ENCODE measurements around the gene AP4S1.

The AP4S1 gene

DNA sequence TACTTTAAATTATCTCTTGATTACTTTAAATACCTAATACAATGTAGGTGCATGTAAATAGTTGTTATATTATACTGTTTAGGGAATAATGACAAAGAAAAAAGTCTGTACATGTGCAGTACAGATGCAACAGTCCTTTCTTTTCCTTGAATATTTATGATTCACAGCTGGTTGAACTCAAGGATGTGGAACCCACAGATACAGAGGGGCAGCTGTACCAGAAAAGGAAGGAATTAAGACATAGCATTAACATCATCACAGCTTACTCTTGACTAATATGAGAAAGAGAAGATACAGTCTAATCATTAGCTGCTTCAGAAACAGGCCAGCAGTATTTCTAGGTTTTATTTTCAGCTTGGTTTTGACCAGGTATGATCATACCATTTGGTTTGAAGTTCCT is 34.7 kb upstream of the AP4S1 start:
- H3K4ac ChIP-seq (ENCODE audit: low read length), result no peak overlapping the region
- no peak overlapping the region for H2AFZ ChIP-seq (ENCODE audit: low read length)
- H3K4me1 ChIP-seq (ENCODE audit: control insufficient read depth in 2 of 2, insufficient read depth in 1 of 2, low read depth in 1 of 2, low read length in 2 of 2), result peaks cover 0 to 2% of the 10 kb centered on the region in 2 donors
- no peak overlapping the region for H2BK120ac ChIP-seq (ENCODE audit: low read depth, low read length)
- H3K18ac ChIP-seq (ENCODE audit: low read length), result no peak overlapping the region
- H3K79me1 ChIP-seq (ENCODE audit: low read depth, low read length), result no peaks in the 10 kb centered on the region
- H2AK5ac ChIP-seq (ENCODE audit: low read depth, low read length), result no peak overlapping the region
- no peak for DNase-seq (ENCODE audit: low spot score)
- no peak overlapping the region for H3K4me3 ChIP-seq (ENCODE audit: low read length in 2 of 2)
- no peak overlapping the region for H4K8ac ChIP-seq (ENCODE audit: low read depth, low read length)
- H3K27me3 ChIP-seq (ENCODE audit: control insufficient read depth in 3 of 3, insufficient read depth in 3 of 3, low read depth in 1 of 3, low read length in 3 of 3), result no peaks in the 10 kb centered on the region
- H3K9ac ChIP-seq (ENCODE audit: low read depth, low read length, poor library complexity), result no peak overlapping the region
- peaks cover 0 to 13% of the 10 kb centered on the region in 2 donors for H3K36me3 ChIP-seq (replicated peaks in 1 of 2; ENCODE audit: control insufficient read depth in 2 of 2, insufficient read depth in 2 of 2, low read length in 2 of 2)
- no peak overlapping the region for H3K23ac ChIP-seq (ENCODE audit: low read depth, low read length, poor library complexity)
- no peak overlapping the region for H2BK5ac ChIP-seq (ENCODE audit: low read length)
- no peak overlapping the region for H3K27ac ChIP-seq (replicated peaks; ENCODE audit: low read length)
- H3K9me3 ChIP-seq (replicated peaks in 1 of 2; ENCODE audit: control insufficient read depth in 2 of 2, insufficient read depth in 1 of 2, low read depth in 1 of 2, low read length in 2 of 2), result no peaks in the 10 kb centered on the region
- no peak overlapping the region for H3K4me2 ChIP-seq (ENCODE audit: insufficient read depth, low read length, poor library complexity, severe bottlenecking)
- H2BK15ac ChIP-seq (ENCODE audit: low read length), result no peak overlapping the region
- no peak overlapping the region for H2BK12ac ChIP-seq (ENCODE audit: low read length)
- no peak overlapping the region for H4K91ac ChIP-seq (ENCODE audit: low read depth, low read length, poor library complexity)
- H3K14ac ChIP-seq (ENCODE audit: low read length), result no peak overlapping the region

DNA sequence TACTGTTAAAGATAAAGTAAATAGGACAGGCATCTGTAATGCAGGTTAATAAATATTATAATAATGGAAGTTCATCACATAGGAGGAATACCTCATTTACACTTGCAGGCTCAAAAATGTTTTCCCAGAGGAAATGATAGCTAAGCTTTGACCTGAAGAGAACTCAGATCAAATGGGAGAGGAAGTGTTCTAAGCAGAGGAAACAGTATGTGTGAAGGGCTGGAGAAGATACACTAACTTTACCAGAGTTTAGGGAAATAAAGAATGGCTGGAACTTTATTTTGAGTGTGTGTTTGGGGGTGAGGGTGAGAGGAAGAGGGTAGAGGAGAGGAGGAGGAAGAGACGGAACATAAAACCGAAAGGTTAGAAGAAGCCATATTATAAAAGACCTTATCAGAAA is 34.0 kb upstream of the AP4S1 start:
- H3K36me3 ChIP-seq (replicated peaks in 1 of 2; ENCODE audit: control insufficient read depth in 2 of 2, insufficient read depth in 2 of 2, low read length in 2 of 2), result peaks cover 0 to 13% of the 10 kb centered on the region in 2 donors
- H3K4me3 ChIP-seq (ENCODE audit: low read length in 2 of 2), result no peak overlapping the region
- no peaks in the 10 kb centered on the region for H3K79me1 ChIP-seq (ENCODE audit: low read depth, low read length)
- no peak overlapping the region for H2BK120ac ChIP-seq (ENCODE audit: low read depth, low read length)
- WGBS, 2 donors (ENCODE audit: extremely low coverage in 2 of 2, insufficient read length in 2 of 2, insufficient replicate concordance in 1 of 2), result no CpG with 5 or more reads among the region's 2 CpGs
- H2BK15ac ChIP-seq (ENCODE audit: low read length), result no peak overlapping the region
- H3K9ac ChIP-seq (ENCODE audit: low read depth, low read length, poor library complexity), result no peak overlapping the region
- H2BK12ac ChIP-seq (ENCODE audit: low read length), result no peak overlapping the region
- no peak overlapping the region for H2AFZ ChIP-seq (ENCODE audit: low read length)
- no peak overlapping the region for H2BK5ac ChIP-seq (ENCODE audit: low read length)
- H3K27me3 ChIP-seq (ENCODE audit: control insufficient read depth in 3 of 3, insufficient read depth in 3 of 3, low read depth in 1 of 3, low read length in 3 of 3), result no peaks in the 10 kb centered on the region
- no peak overlapping the region for H3K14ac ChIP-seq (ENCODE audit: low read length)
- no peak overlapping the region for H3K4ac ChIP-seq (ENCODE audit: low read length)
- no peak overlapping the region for H4K8ac ChIP-seq (ENCODE audit: low read depth, low read length)
- H3K4me1 ChIP-seq (ENCODE audit: control insufficient read depth in 2 of 2, insufficient read depth in 1 of 2, low read depth in 1 of 2, low read length in 2 of 2), result peaks cover 0 to 6% of the 10 kb centered on the region in 2 donors
- no peak overlapping the region for H3K18ac ChIP-seq (ENCODE audit: low read length)
- peaks cover 0 to 4% of the 10 kb centered on the region in 2 donors for H3K9me3 ChIP-seq (replicated peaks in 1 of 2; ENCODE audit: control insufficient read depth in 2 of 2, insufficient read depth in 1 of 2, low read depth in 1 of 2, low read length in 2 of 2)
- no peak overlapping the region for H3K27ac ChIP-seq (replicated peaks; ENCODE audit: low read length)
- H3K4me2 ChIP-seq (ENCODE audit: insufficient read depth, low read length, poor library complexity, severe bottlenecking), result no peak overlapping the region
- no peak for DNase-seq (ENCODE audit: low spot score)
- H4K91ac ChIP-seq (ENCODE audit: low read depth, low read length, poor library complexity), result no peak overlapping the region
- H3K23ac ChIP-seq (ENCODE audit: low read depth, low read length, poor library complexity), result no peak overlapping the region
- H2AK5ac ChIP-seq (ENCODE audit: low read depth, low read length), result no peak overlapping the region

DNA sequence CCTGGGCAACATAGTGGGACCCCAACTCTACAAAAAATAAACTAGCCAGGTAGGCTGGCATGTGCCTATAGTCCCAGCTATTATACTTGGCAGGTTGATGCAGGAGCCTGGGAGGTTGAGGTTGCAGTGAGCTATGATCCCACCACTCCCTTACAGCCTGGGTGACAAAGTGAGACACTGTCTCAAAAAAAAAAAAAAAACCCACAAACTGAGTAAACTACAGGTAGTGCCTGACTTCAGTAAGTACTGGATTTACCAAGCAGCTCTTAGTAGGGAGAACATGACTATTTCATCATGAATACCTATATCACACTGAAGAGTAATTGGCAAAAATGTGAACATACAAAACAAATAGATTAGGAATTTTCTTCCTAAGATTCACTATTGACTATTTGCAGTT is 32.4 kb upstream of the AP4S1 start:
- no peak overlapping the region for H3K23ac ChIP-seq (ENCODE audit: low read depth, low read length, poor library complexity)
- H3K36me3 ChIP-seq (replicated peaks in 1 of 2; ENCODE audit: control insufficient read depth in 2 of 2, insufficient read depth in 2 of 2, low read length in 2 of 2), result peaks cover 2 to 20% of the 10 kb centered on the region in 2 donors
- H3K27me3 ChIP-seq (ENCODE audit: control insufficient read depth in 3 of 3, insufficient read depth in 3 of 3, low read depth in 1 of 3, low read length in 3 of 3), result no peaks in the 10 kb centered on the region
- no peak overlapping the region for H2AFZ ChIP-seq (ENCODE audit: low read length)
- H2AK5ac ChIP-seq (ENCODE audit: low read depth, low read length), result no peak overlapping the region
- H3K4me3 ChIP-seq (ENCODE audit: low read length in 2 of 2), result no peak overlapping the region
- no peak overlapping the region for H4K8ac ChIP-seq (ENCODE audit: low read depth, low read length)
- H2BK15ac ChIP-seq (ENCODE audit: low read length), result no peak overlapping the region
- H4K91ac ChIP-seq (ENCODE audit: low read depth, low read length, poor library complexity), result no peak overlapping the region
- H3K4me2 ChIP-seq (ENCODE audit: insufficient read depth, low read length, poor library complexity, severe bottlenecking), result no peak overlapping the region
- H3K4me1 ChIP-seq (ENCODE audit: control insufficient read depth in 2 of 2, insufficient read depth in 1 of 2, low read depth in 1 of 2, low read length in 2 of 2), result peaks cover 0 to 7% of the 10 kb centered on the region in 2 donors
- peaks cover 2 to 17% of the 10 kb centered on the region in 2 donors for H3K9me3 ChIP-seq (replicated peaks in 1 of 2; ENCODE audit: control insufficient read depth in 2 of 2, insufficient read depth in 1 of 2, low read depth in 1 of 2, low read length in 2 of 2)
- H2BK120ac ChIP-seq (ENCODE audit: low read depth, low read length), result no peak overlapping the region
- no peak overlapping the region for H3K4ac ChIP-seq (ENCODE audit: low read length)
- no peak overlapping the region for H3K9ac ChIP-seq (ENCODE audit: low read depth, low read length, poor library complexity)
- no peak for DNase-seq (ENCODE audit: low spot score)
- peaks cover 2% of the 10 kb centered on the region for H3K79me1 ChIP-seq (ENCODE audit: low read depth, low read length)
- no peak overlapping the region for H3K18ac ChIP-seq (ENCODE audit: low read length)
- no peak overlapping the region for H2BK12ac ChIP-seq (ENCODE audit: low read length)
- no peak overlapping the region for H3K14ac ChIP-seq (ENCODE audit: low read length)
- no peak overlapping the region for H2BK5ac ChIP-seq (ENCODE audit: low read length)
- no peak overlapping the region for H3K27ac ChIP-seq (replicated peaks; ENCODE audit: low read length)

DNA sequence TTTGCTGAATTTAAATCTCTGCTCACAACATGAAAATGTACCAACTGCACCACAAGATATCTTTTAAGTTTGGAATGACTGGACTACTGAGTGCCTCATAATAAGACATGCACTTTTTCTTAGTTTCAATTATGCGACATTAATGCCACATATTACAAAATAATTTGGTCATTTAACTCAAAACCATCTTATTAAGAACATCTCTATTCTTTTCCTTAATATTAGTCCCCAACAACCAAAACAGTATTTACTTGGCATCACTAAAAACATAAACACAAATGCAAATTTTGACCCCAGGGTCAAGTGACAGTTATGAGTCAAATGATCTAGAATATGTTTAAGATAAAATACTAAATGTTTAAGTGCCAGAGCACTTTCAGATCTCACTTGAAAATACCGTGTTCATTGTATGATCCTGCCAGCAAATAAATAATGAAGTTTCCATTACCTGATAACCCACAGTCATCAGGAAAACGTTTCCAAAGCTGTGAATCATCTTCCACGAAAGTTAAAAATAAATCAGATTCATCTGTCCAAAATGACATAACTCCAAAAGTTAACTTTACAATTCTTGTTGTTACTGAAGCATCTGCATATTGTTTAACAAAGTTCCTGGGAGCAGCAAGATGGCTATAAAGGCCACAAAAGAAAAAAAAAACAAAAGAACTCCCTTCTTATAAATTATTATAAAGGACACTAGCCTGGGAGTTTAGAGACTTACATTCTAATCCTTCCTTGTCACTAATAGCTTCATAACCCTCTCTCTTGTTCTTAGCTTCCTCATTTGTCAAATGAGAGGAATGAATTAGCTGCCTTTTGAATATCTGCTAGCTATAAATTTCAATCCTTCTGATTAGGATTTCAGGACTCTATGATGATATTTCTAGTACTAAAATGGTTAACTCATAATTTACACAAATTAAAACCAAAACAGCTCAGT is 30.5 kb upstream of the AP4S1 start:
- Histone ChIP-seq H3K27ac (replicated peaks; ENCODE audit: low read length) (no peak overlapping the region), H3K4me3 (ENCODE audit: low read length in 2 of 2) (no peak overlapping the region)

More for the DNA sequence above, 30.5 kb upstream of the AP4S1 start:
- H4K91ac ChIP-seq (ENCODE audit: low read depth, low read length, poor library complexity), result no peak overlapping the region
- H3K4ac ChIP-seq (ENCODE audit: low read length), result no peak overlapping the region
- H4K8ac ChIP-seq (ENCODE audit: low read depth, low read length), result no peak overlapping the region
- H2BK12ac ChIP-seq (ENCODE audit: low read length), result no peak overlapping the region
- no peak overlapping the region for H3K23ac ChIP-seq (ENCODE audit: low read depth, low read length, poor library complexity)
- no peak overlapping the region for H3K4me2 ChIP-seq (ENCODE audit: insufficient read depth, low read length, poor library complexity, severe bottlenecking)
- H3K18ac ChIP-seq (ENCODE audit: low read length), result no peak overlapping the region
- H3K27me3 ChIP-seq (ENCODE audit: control insufficient read depth in 3 of 3, insufficient read depth in 3 of 3, low read depth in 1 of 3, low read length in 3 of 3), result no peaks in the 10 kb centered on the region
- no CpG with 5 or more reads among the region's 4 CpGs for WGBS, 2 donors (ENCODE audit: extremely low coverage in 2 of 2, insufficient read length in 2 of 2, insufficient replicate concordance in 1 of 2)
- peaks cover 5% of the 10 kb centered on the region for H3K79me1 ChIP-seq (ENCODE audit: low read depth, low read length)
- peaks cover 2 to 31% of the 10 kb centered on the region in 2 donors for H3K36me3 ChIP-seq (replicated peaks in 1 of 2; ENCODE audit: control insufficient read depth in 2 of 2, insufficient read depth in 2 of 2, low read length in 2 of 2)
- H3K9ac ChIP-seq (ENCODE audit: low read depth, low read length, poor library complexity), result no peak overlapping the region
- H2BK15ac ChIP-seq (ENCODE audit: low read length), result no peak overlapping the region
- H2AFZ ChIP-seq (ENCODE audit: low read length), result no peak overlapping the region
- no peak overlapping the region for H2BK5ac ChIP-seq (ENCODE audit: low read length)
- H2BK120ac ChIP-seq (ENCODE audit: low read depth, low read length), result no peak overlapping the region
- peaks cover 13 to 36% of the 10 kb centered on the region in 2 donors for H3K9me3 ChIP-seq (replicated peaks in 1 of 2; ENCODE audit: control insufficient read depth in 2 of 2, insufficient read depth in 1 of 2, low read depth in 1 of 2, low read length in 2 of 2)
- H2AK5ac ChIP-seq (ENCODE audit: low read depth, low read length), result no peak overlapping the region
- no peak for DNase-seq (ENCODE audit: low spot score)
- no peak overlapping the region for H3K14ac ChIP-seq (ENCODE audit: low read length)
- H3K4me1 ChIP-seq (ENCODE audit: control insufficient read depth in 2 of 2, insufficient read depth in 1 of 2, low read depth in 1 of 2, low read length in 2 of 2), result peaks cover 0 to 7% of the 10 kb centered on the region in 2 donors
